H9 (cell line): Measurements from ENCODE around the gene SLC4A7. TPM values are rescaled to one million over a fixed set of nuclear protein-coding genes. Genes with fewer than 3 reads are reported as not detected.

ENCODE experiments used
- DNase-seq: peaks from one replicate; pipeline ENCODE4 v3.0.0-alpha.2; 2017
- H2AFZ ChIP-seq: one replicate; pipeline ENCODE4 v1.6.1; 2013; ENCODE audit warnings: mild to moderate bottlenecking, low read length, control low read depth, moderate library complexity
- H2AK5ac ChIP-seq: 2 replicates; pipeline ENCODE4 v1.6.1; 2013; ENCODE audit warnings: low read length, control low read depth, mixed read lengths; ENCODE audit not compliant: insufficient read length
- H2BK120ac ChIP-seq: one replicate; pipeline ENCODE4 v1.6.1; 2013; ENCODE audit warnings: low read depth, mild to moderate bottlenecking, low read length, control low read depth, inconsistent platforms; ENCODE audit not compliant: poor library complexity, severe bottlenecking
- H2BK12ac ChIP-seq: 2 replicates; pipeline ENCODE4 v1.6.1; 2013; ENCODE audit warnings: low read length, control low read depth, mixed read lengths, low read depth; ENCODE audit not compliant: insufficient read length
- H2BK15ac ChIP-seq: 2 replicates; pipeline ENCODE4 v1.6.1; 2013; ENCODE audit warnings: low read depth, low read length, control low read depth
- H2BK20ac ChIP-seq: one replicate; pipeline ENCODE4 v1.6.1; 2013; ENCODE audit warnings: low read depth, mild to moderate bottlenecking, low read length, control low read depth, inconsistent platforms; ENCODE audit not compliant: poor library complexity, severe bottlenecking
- H2BK5ac ChIP-seq: 2 replicates; pipeline ENCODE4 v1.6.1; 2013; ENCODE audit warnings: low read length, control low read depth, mixed read lengths; ENCODE audit not compliant: insufficient read length
- H3K14ac ChIP-seq: 2 replicates; pipeline ENCODE4 v1.6.1; 2013; ENCODE audit warnings: low read length, control low read depth; ENCODE audit not compliant: insufficient read depth
- H3K18ac ChIP-seq: 2 replicates; pipeline ENCODE4 v1.6.1; 2013; ENCODE audit warnings: low read depth, mild to moderate bottlenecking, mixed read lengths, low read length, control low read depth; ENCODE audit not compliant: insufficient read length
- H3K23ac ChIP-seq: 2 replicates; pipeline ENCODE4 v1.6.1; 2013; ENCODE audit warnings: low read length, control low read depth, mixed read lengths, low read depth; ENCODE audit not compliant: insufficient read length
- H3K23me2 ChIP-seq: 2 replicates; pipeline ENCODE4 v1.6.1; 2013; ENCODE audit warnings: low read depth, mild to moderate bottlenecking, mixed read lengths, low read length, control low read depth; ENCODE audit not compliant: insufficient read length, poor library complexity, severe bottlenecking
- H3K27ac ChIP-seq: 2 replicates; pipeline ENCODE4 v1.5.1; 2013; ENCODE audit warnings: low read length, control low read depth, mixed read lengths, low read depth; ENCODE audit not compliant: insufficient read length
- H3K27me3 ChIP-seq: 2 replicates; pipeline ENCODE4 v1.6.1; 2013; ENCODE audit warnings: low read length, control low read depth, inconsistent platforms; ENCODE audit not compliant: insufficient read depth
- H3K4ac ChIP-seq: 2 replicates; pipeline ENCODE4 v1.6.1; 2013; ENCODE audit warnings: low read depth, mild to moderate bottlenecking, control low read depth, inconsistent platforms, low read length, moderate library complexity
- H3K4me1 ChIP-seq: 2 replicates; pipeline ENCODE4 v1.6.1; 2013; ENCODE audit warnings: low read length, control low read depth, inconsistent platforms; ENCODE audit not compliant: insufficient read depth
- H3K4me2 ChIP-seq: 2 replicates; pipeline ENCODE4 v1.6.1; 2013; ENCODE audit warnings: low read length, control low read depth, mixed read lengths; ENCODE audit not compliant: insufficient read length, insufficient read depth
- H3K56ac ChIP-seq: 2 replicates; pipeline ENCODE4 v1.6.1; 2013; ENCODE audit warnings: low read depth, mild to moderate bottlenecking, mixed read lengths, low read length, control low read depth; ENCODE audit not compliant: insufficient read length
- H3K79me1 ChIP-seq: 2 replicates; pipeline ENCODE4 v1.6.1; 2013; ENCODE audit warnings: low read depth, mild to moderate bottlenecking, moderate library complexity, low read length, control low read depth, inconsistent platforms; ENCODE audit not compliant: insufficient read depth, poor library complexity, severe bottlenecking
- H3K79me2 ChIP-seq: 2 replicates; pipeline ENCODE4 v1.6.1; 2013; ENCODE audit warnings: low read length, control low read depth, inconsistent platforms; ENCODE audit not compliant: insufficient read depth
- H3K9ac ChIP-seq: 2 replicates; pipeline ENCODE4 v1.6.1; 2013; ENCODE audit warnings: low read length, control low read depth, mixed read lengths; ENCODE audit not compliant: insufficient read length; ENCODE audit errors: extremely low read depth
- H3K9me3 ChIP-seq: one replicate; pipeline ENCODE4 v1.6.1; 2013; ENCODE audit warnings: low read depth, low read length, inconsistent platforms; ENCODE audit not compliant: control insufficient read depth
- H3T11ph ChIP-seq: one replicate; pipeline ENCODE4 v1.6.1; 2013; ENCODE audit warnings: mild to moderate bottlenecking, low read length, control low read depth, inconsistent platforms
- H4K20me1 ChIP-seq: one replicate; pipeline ENCODE4 v1.6.1; 2013; ENCODE audit not compliant: control insufficient read depth, insufficient read length, insufficient read depth
- H4K5ac ChIP-seq: 2 replicates; pipeline ENCODE4 v1.6.1; 2013; ENCODE audit warnings: low read depth, mild to moderate bottlenecking, mixed read lengths, low read length, control low read depth; ENCODE audit not compliant: insufficient read length
- H4K8ac ChIP-seq: replicated peaks from 2 replicates; pipeline ENCODE4 v1.6.1; 2013; ENCODE audit warnings: low read length, control low read depth, mixed read lengths, low read depth; ENCODE audit not compliant: insufficient read length
- H4K91ac ChIP-seq: 2 replicates; pipeline ENCODE4 v1.6.1; 2013; ENCODE audit warnings: low read depth, mild to moderate bottlenecking, moderate library complexity, mixed read lengths, low read length, control low read depth; ENCODE audit not compliant: insufficient read length
- H3K27ac Mint-ChIP-seq, 3 experiments: 2 replicates in 2 of 3; 3 replicates in 1 of 3; pipeline ENCODE4 v1.8.0; 2020 to 2021; ENCODE audit warnings: mixed read lengths in 3 of 3, mild to moderate bottlenecking in 1 of 3, moderate library complexity in 1 of 3
- H3K27me3 Mint-ChIP-seq: 2 replicates; pipeline ENCODE4 v1.8.0; 2021; ENCODE audit warnings: low read depth, mild to moderate bottlenecking, moderate library complexity, mixed read lengths
- H3K36me3 Mint-ChIP-seq, 3 experiments: 2 replicates in 2 of 3; 3 replicates in 1 of 3; pipeline ENCODE4 v1.8.0; 2020 to 2021; ENCODE audit warnings: low read depth in 3 of 3, mixed read lengths in 3 of 3; ENCODE audit not compliant: insufficient read depth in 1 of 3
- H3K4me1 Mint-ChIP-seq, 2 experiments: 2 replicates each; pipeline ENCODE4 v1.8.0; 2020; ENCODE audit warnings: mixed read lengths in 2 of 2
- H3K4me3 Mint-ChIP-seq, 2 experiments: 2 replicates in 1 of 2; 3 replicates in 1 of 2; pipeline ENCODE4 v1.8.0; 2020 to 2021; ENCODE audit warnings: mild to moderate bottlenecking in 2 of 2, mixed read lengths in 2 of 2, moderate library complexity in 1 of 2
- H3K9me3 Mint-ChIP-seq, 2 experiments: 2 replicates in 1 of 2; 3 replicates in 1 of 2; pipeline ENCODE4 v1.8.0; 2020; ENCODE audit warnings: mild to moderate bottlenecking in 2 of 2, mixed read lengths in 2 of 2, moderate library complexity in 1 of 2
- CTCF ChIP-seq: fragments of 200-600 bp; sonication (generic); conservative IDR thresholded peaks from 3 replicates; pipeline ENCODE4 v1.8.0; 2021; ENCODE audit warnings: antibody characterized with exemption, mild to moderate bottlenecking
- WGBS: extraction: QIAGEN DNeasy Blood & Tissue Kit; methylation state at CpG from one replicate; pipeline ENCODE4 v1.1.7; 2013; ENCODE audit warnings: missing lambda C conversion rate, low lambda C conversion rate, mixed read lengths; ENCODE audit not compliant: insufficient read length; ENCODE audit errors: extremely low coverage; 5-methylcytosine and 5-hydroxymethylcytosine counted together
- total RNA-seq: library from RNA; stranded (reverse); gene quantifications from 2 replicates; pipeline ENCODE4 v1.2.1, GENCODE V29; 2021

The SLC4A7 gene
- total RNA-seq, 1 experiment from 2014 or later: 46.1 TPM

DNA sequence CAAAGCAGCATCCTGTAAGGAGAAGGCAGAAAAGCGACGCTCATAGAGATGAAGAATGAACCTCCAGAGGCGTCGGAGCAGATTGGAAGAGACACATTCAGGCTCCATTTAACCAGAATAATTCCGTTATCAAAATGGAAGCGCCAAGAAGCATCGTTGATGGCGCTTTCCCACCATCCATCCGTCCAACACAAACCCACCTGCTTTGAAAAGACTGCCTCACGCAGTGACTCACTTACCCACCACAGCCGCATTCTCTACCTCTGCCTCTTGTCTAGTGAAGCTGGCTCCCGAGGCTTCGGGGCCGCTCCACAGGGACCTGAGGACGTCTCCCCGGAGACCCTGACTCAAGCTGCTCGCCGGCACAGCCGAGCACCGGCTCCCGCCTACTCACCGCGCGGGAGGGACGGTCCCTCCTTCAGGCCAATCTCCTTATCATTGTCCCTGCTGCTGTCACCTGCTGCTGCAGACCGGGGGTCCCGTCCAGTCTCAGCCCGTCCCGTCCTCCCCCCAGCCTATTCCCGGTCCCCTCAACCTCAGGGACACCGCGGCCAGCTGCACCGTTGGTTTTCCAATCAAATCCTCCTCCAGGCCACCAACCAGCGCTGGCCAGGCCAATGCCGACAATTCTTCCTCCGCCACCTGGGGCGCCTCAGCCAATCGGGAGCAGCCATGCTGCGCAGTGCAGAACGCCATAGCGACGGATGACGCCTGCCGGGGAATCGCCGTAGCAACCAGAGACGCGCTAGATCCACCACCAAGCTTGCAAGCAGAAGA is 115.2 kb downstream of the SLC4A7 start, which contains the start of gene NEK10:
Gene NEK10, minus strand, starts transcription at position 553 of the 777 bp plus-strand sequence. CDS start 16,501 bp downstream, outside the sequence.
- no peak within 1 kb of the TSS for H4K8ac ChIP-seq

More for the DNA sequence above, 115.2 kb downstream of the SLC4A7 start, which contains the start of gene NEK10:
- peak within 1 kb of the TSS; percentile 71 for H3K4me2 ChIP-seq
- TF ChIP-seq CTCF: no peak
- no peak within 1 kb of the TSS for H3K14ac ChIP-seq
- H4K91ac ChIP-seq: no peak within 1 kb of the TSS
- H3K36me3 Mint-ChIP-seq: no peaks in the 10 kb centered on the region
- H3K4me1 Mint-ChIP-seq: peaks cover 11 to 15% of the 10 kb centered on the region in 2 experiments
- peak within 1 kb of the TSS in 1 of 3 experiments; percentile 78; a peak in 2 of 7 replicates for H3K27ac Mint-ChIP-seq
- no peak within 1 kb of the TSS for H2BK120ac ChIP-seq
- no peak within 1 kb of the TSS for H3K23ac ChIP-seq
- H4K20me1 ChIP-seq: no peaks in the 10 kb centered on the region
- H3K56ac ChIP-seq: no peak within 1 kb of the TSS
- no peaks in the 10 kb centered on the region for H3K79me1 ChIP-seq
- H3K18ac ChIP-seq: no peak within 1 kb of the TSS
- no CpG with 5 or more reads among the region's 48 CpGs for WGBS
- H3K4me3 Mint-ChIP-seq: peak within 1 kb of the TSS; percentile 90 to 92
- no peak within 1 kb of the TSS for H3K9ac ChIP-seq
- peaks cover 16% of the 10 kb centered on the region for H3K27me3 Mint-ChIP-seq
- H3T11ph ChIP-seq: no peak within 1 kb of the TSS
- no peak within 1 kb of the TSS for H2BK20ac ChIP-seq
- H4K5ac ChIP-seq: no peak within 1 kb of the TSS
- DNase-seq: peak; percentile 97
- peaks cover 5% of the 10 kb centered on the region for H3K23me2 ChIP-seq
- no peaks in the 10 kb centered on the region; the same call in 1 of the 2 replicates for H3K4me1 ChIP-seq
- no peak within 1 kb of the TSS for H3K4ac ChIP-seq
- no peaks in the 10 kb centered on the region for H3K9me3 ChIP-seq
- H3K9me3 Mint-ChIP-seq: no peaks in the 10 kb centered on the region
- H2BK15ac ChIP-seq: no peak within 1 kb of the TSS
- no peak within 1 kb of the TSS for H2BK12ac ChIP-seq
- no peak within 1 kb of the TSS for H2BK5ac ChIP-seq
- H2AFZ ChIP-seq: peak within 1 kb of the TSS; percentile 51
- H3K27me3 ChIP-seq: no peaks in the 10 kb centered on the region
- no peaks in the 10 kb centered on the region for H3K79me2 ChIP-seq
- H2AK5ac ChIP-seq: no peak within 1 kb of the TSS
- H3K27ac ChIP-seq: no peak within 1 kb of the TSS
